Smooth muscle cell of the brain vasculature (primary cell): ENCODE measurements around the gene SLC7A1.

Source experiments
- DNase-seq: peaks from one replicate; pipeline ENCODE4 v3.0.0-alpha.2; 2012; ENCODE audit warnings: low read depth, low spot score

SLC7A1 gene

GRCh38 chr13:29489650-29490560 lies 105.6 kb downstream of the SLC7A1 start:
- no peak for DNase-seq

- no peak for DNase-seq
Observed at GRCh38 chr13:29487466-29488454, 107.7 kb downstream of the SLC7A1 start.

DNA sequence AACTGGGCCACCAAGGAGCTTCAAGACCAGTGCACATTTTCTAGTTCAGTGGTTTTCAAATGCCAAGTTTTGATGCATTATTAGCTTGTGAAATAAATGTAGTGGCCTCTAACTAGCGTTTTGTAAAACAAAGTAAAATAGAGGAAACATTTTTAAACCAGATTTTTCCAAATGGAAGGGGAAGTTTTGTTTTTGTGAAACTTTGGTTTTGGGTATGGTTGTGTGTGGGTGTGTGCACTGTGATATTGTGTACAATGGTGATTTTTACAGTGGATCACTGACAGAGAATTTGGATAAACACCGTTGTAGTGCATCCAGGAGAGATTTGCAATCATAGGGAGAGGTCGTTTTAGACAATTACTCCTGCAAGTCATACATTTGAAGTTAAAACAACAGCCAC lies 108.9 kb downstream of the SLC7A1 start:
- no peak for DNase-seq

- no peak for DNase-seq
Observed at GRCh38 chr13:29484796-29485195, 110.7 kb downstream of the SLC7A1 start.

GRCh38 chr13:29484236-29484635 lies 111.3 kb downstream of the SLC7A1 start:
- no peak for DNase-seq

DNA sequence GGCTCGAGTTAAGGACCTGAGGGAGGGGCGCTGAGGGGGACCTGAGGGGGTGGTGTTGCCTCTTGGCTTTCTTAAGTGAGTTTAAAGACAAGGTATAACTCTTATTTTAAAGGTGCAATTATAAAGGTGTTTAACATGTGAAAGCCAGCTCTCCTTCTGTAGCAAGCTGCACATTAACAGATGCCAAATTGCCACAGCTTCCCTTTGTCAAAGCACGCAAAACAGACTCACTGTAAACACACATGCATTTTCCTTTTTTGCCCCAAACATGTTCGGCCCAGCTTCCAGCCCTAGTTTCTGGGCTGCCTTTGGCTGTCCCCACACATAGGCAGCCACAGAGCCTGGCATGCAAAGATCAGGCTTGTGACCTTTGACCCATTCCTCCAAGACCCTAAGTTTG lies 111.9 kb downstream of the SLC7A1 start:
- DNase-seq, result no peak

DNA sequence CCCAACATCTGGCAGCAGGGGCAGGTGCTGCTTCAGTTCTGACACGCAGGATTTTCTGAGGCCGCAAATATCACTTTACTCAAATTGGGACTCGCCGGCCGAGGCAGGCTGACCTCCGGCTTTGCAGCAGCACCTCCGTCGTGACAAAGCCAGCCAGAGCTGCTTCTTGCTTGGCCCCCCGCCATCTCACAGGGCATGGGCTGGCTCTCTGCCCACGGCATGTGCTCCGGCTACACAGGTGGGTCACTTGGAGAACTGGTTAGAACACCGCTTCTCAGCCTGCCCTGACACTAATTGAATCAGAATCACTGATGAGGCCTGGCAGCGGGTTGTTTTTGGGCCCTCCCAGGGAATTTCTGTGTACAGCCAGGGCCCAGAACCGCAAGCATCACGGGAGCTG lies 112.3 kb downstream of the SLC7A1 start:
- DNase-seq, result no peak

DNA sequence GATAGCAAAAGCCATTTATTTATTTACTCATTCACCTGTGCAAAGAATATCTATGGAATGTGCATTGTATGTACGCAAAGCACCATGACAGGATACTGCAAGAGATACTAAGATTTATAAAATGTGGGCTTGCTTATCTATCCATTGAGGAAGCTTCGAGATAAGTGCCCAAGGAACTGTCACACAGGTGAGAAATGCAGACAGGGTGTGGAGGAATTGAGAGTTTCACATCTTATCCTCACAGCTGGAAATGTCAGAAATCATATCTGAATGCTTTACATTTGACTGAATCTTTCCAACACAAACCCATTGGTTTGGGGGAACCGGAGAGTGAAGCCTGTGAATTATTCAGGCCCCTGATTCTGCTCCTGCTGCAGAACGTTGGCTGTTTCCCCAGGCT lies 113.0 kb downstream of the SLC7A1 start:
- DNase-seq, result no peak

GRCh38 chr13:29481603-29482002 lies 113.9 kb downstream of the SLC7A1 start:
- DNase-seq, result no peak

DNA sequence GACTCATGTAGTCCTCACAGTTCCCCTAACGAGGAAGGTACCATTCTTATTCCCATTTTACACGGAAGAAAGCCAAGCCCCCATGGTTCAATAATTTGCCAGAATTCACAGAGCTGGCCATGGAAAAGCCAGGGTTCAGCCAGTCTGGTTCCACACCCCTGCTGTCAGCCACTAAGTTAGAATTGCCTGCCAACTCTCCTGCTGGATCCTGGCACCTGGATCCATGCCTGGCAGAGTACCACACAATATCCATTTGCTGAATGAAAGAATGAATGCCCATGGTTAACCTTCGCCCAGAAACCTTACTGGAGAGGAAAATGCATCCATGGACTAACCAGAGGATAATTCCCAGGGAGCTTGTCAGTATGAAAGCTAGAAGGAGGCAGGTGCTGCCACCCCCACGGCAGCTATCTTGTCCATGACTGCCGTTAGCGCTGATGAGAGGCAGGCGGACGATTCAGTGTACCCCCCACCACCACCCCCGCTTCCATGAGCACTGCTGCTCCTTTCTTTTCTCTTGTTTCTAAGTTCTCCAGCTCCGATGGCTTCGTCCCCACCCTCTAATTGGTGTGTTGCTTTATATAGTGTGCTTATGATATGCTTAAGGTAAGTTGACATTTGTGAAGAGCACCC lies 114.5 kb downstream of the SLC7A1 start:
- no peak for DNase-seq

- no peak for DNase-seq
Observed at GRCh38 chr13:29479716-29480492, 115.6 kb downstream of the SLC7A1 start.

DNA sequence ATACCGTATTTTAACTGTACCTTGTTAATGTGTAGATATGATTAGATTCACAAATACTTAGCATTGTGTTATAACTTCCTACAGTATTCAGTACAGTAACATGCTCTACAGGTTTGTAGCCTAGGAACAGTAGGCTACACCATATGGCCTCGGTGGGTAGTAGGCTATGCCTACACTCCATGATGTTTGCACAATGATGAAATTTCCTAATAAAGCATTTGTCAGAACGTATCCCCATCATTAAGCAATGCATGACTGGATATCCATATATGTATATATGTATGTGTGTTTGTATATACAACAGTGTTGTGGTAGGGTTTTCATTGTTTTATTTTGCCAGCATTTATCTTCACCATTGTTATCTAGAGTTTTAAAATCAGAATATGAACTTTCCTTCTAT lies 119.4 kb downstream of the SLC7A1 start:
- DNase-seq, result no peak

DNA sequence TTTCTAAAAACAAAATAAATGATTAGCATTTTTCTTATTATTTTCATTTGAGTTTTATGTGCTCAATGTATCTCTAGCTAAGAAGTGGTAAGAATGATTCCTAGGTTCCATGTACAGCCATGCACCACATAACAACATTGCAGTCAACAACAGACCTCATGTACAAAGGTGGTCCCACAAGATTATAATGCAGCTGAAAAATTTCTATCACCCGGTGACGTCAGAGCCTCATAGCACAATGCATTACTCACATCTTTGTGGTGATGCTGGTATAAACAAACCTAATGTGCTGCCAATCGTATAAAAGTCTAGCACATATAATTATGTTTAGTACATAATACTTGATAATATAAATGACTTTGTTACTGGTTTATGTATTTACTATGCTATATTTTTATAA lies 120.5 kb downstream of the SLC7A1 start:
- DNase-seq, result no peak

DNA sequence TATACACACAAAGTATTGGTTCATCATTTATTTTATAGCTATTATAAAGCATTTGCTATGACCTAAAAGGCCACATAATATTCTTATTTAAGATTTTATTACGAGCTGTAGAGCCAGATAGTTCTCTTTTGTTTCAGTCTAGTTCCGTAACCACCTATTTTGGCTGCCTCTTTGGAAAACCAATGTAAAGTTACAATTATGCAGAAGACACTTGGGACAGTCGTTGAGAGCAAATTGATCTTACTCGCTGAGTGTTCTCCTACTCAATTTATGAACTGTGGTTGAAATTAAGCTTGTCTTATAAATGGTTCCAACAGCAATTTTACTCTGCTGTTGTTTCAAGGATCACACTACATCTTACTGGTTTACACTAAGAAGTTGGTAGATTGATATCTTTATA lies 122.3 kb downstream of the SLC7A1 start:
- DNase-seq, result no peak

DNA sequence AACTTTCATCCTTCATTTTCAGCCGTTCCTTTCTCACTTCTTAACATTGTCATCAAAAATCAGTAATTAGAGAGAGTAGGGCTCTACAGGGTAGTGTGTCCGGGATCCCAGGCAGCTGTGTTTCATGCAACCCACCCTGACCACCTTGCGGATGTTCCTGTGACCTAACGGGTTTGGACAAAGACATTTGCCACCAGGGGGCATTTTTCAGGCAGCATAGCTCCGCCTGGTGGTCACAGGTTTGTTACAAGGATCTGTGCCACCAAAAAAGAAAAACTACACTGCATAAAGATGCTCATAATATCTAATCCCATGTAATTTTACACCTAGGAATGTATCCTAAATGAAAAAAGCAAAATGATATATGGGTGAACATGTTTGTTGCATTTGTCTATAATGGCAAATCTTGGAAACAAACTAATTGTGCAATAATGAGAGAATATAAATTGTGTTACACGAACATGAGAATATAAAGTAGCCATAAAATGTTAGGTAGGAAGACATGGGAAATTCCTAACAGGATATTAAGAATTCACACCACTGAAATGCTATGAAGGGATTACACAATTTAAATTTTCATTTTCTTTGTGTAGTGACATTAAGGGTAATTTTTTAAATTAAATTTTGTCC lies 123.0 kb downstream of the SLC7A1 start:
- no peak for DNase-seq

- no peak for DNase-seq
Observed at GRCh38 chr13:29471551-29471950, 123.9 kb downstream of the SLC7A1 start.

- DNase-seq, result peak; percentile 29
Observed at GRCh38 chr13:29465741-29466293, 129.7 kb downstream of the SLC7A1 start.

GRCh38 chr13:29464105-29464679 lies 131.3 kb downstream of the SLC7A1 start:
- DNase-seq, result no peak

- no peak for DNase-seq
Observed at GRCh38 chr13:29459813-29460355, 135.6 kb downstream of the SLC7A1 start.
